GM21717 (cell line): ENCODE data around the gene IL1R2.

Source experiments
- ATAC-seq: cut with Tn5 transposase; IDR thresholded peaks from one replicate; pipeline ENCODE4 v1.9.1; 2021; ENCODE audit warnings: mild to moderate bottlenecking, moderate library complexity; ENCODE audit not compliant: unreplicated experiment

The IL1R2 gene

GRCh38 chr2:102076512-102076911 lies 84.8 kb downstream of the IL1R2 start:
- ATAC-seq: no peak
